Keratinocyte (primary cell): ENCODE results near the gene EXOC3. TPM values are rescaled to one million over a fixed set of nuclear protein-coding genes. Genes with fewer than 3 reads are reported as not detected.

Experiments used
- DNase-seq: peaks from one replicate; pipeline ENCODE4 v3.0.0-alpha.2; 2011; ENCODE audit warnings: low read depth, missing footprints, low spot score
- FAIRE-seq: peaks from 2 replicates; lab custom pipeline; 2011; peaks lifted over from hg19 to GRCh38; lab: Jason Lieb, UNC
- H2AFZ ChIP-seq: 2 replicates; pipeline ENCODE4 v1.6.0; 2012; ENCODE audit warnings: low read length, control low read depth, inconsistent platforms; ENCODE audit not compliant: control insufficient read depth
- H3K27ac ChIP-seq: 2 replicates; pipeline ENCODE4 v1.5.1; 2011; ENCODE audit warnings: low read length; ENCODE audit not compliant: control insufficient read depth, insufficient read depth
- H3K27me3 ChIP-seq: 3 replicates; pipeline ENCODE4 v1.6.0; 2011; ENCODE audit warnings: low read length; ENCODE audit not compliant: control insufficient read depth, insufficient read depth; ENCODE audit errors: extremely low read depth
- H3K36me3 ChIP-seq, 2 experiments: 2 replicates in 1 of 2; 3 replicates in 1 of 2; pipeline ENCODE4 v1.5.1; 2011; ENCODE audit warnings: low read length in 2 of 2, mild to moderate bottlenecking in 1 of 2; ENCODE audit not compliant: control insufficient read depth in 2 of 2, insufficient read depth in 2 of 2; ENCODE audit errors: extremely low read depth in 1 of 2
- H3K4me1 ChIP-seq: 3 replicates; pipeline ENCODE4 v1.5.1; 2011; ENCODE audit warnings: low read length; ENCODE audit not compliant: control insufficient read depth, insufficient read depth; ENCODE audit errors: extremely low read depth
- H3K4me2 ChIP-seq: 3 replicates; pipeline ENCODE4 v1.6.0; 2011; ENCODE audit warnings: low read depth, low read length; ENCODE audit not compliant: control insufficient read depth, insufficient read depth; ENCODE audit errors: extremely low read depth
- H3K4me3 ChIP-seq, 3 experiments: fragments of 200-600 bp in 1 of 3; sonication (generic) in 1 of 3; 2 replicates in 2 of 3; 3 replicates in 1 of 3; pipeline ENCODE4 v1.5.1; 2011 to 2016; ENCODE audit warnings: low read length in 3 of 3, mild to moderate bottlenecking in 3 of 3, control low read depth in 2 of 3, inconsistent platforms in 1 of 3, low read depth in 1 of 3, mixed read lengths in 1 of 3, mixed run types in 1 of 3, moderate library complexity in 1 of 3; ENCODE audit not compliant: control insufficient read depth in 2 of 3, insufficient read depth in 2 of 3; ENCODE audit errors: extremely low read depth in 1 of 3
- H3K79me2 ChIP-seq: 2 replicates; pipeline ENCODE4 v1.6.0; 2012; ENCODE audit warnings: low read length; ENCODE audit not compliant: control insufficient read depth, insufficient read depth
- H3K9ac ChIP-seq: 3 replicates; pipeline ENCODE4 v1.6.0; 2011; ENCODE audit warnings: low read length; ENCODE audit not compliant: control insufficient read depth, insufficient read depth; ENCODE audit errors: extremely low read depth
- H3K9me1 ChIP-seq: 3 replicates; pipeline ENCODE4 v1.6.0; 2011; ENCODE audit warnings: low read length; ENCODE audit not compliant: control insufficient read depth, insufficient read depth; ENCODE audit errors: extremely low read depth
- H3K9me3 ChIP-seq: 2 replicates; pipeline ENCODE4 v1.5.1; 2012; ENCODE audit warnings: low read depth, low read length; ENCODE audit not compliant: control insufficient read depth
- H4K20me1 ChIP-seq: 3 replicates; pipeline ENCODE4 v1.6.0; 2011; ENCODE audit warnings: low read length; ENCODE audit not compliant: control insufficient read depth, insufficient read depth; ENCODE audit errors: extremely low read depth
- CTCF ChIP-seq, 3 experiments: IDR thresholded peaks in 1 of 3; conservative IDR thresholded peaks in 1 of 3; optimal IDR thresholded peaks in 1 of 3; 2 replicates in 2 of 3; 3 replicates in 1 of 3; pipeline versions ENCODE3 to v1.5.1; 2011; ENCODE audit warnings: low read length in 3 of 3, mild to moderate bottlenecking in 3 of 3, moderate library complexity in 2 of 3, control low read depth in 1 of 3, inconsistent platforms in 1 of 3; ENCODE audit not compliant: insufficient read depth in 2 of 3; ENCODE audit errors: extremely low read depth in 1 of 3
- EZH2 ChIP-seq: IDR thresholded peaks from one replicate; pipeline ENCODE4 v1.6.1; 2012; ENCODE audit warnings: inconsistent platforms, mild to moderate bottlenecking, low read length, moderate library complexity
- dilution Hi-C: fragments of 300-500 bp; cut with MboI; formaldehyde crosslinking; loops from one replicate; pipeline ENCODE4 v1.7.0; 2020; ENCODE audit warnings: low sequenced_read_pairs; ENCODE audit not compliant: extremely low pct_ligation_motif_present
- polyA plus RNA-seq, 5 experiments: library from polyadenylated mRNA; depleted of rRNA in 3 of 5; stranded (reverse) in 3 of 5; stranded (forward) in 1 of 5; unstranded in 1 of 5; fragments of >200 nt; gene quantifications; 1 replicate in 1 of 5; 2 replicates in 3 of 5; 3 replicates in 1 of 5; pipeline versions ENCODE4 v1.2.1 to v1.2.3, GENCODE V29; 2011 to 2012; ENCODE audit warnings: missing spikeins in 2 of 5, low read depth in 1 of 5, low replicate concordance in 1 of 5

EXOC3 gene
- polyA plus RNA-seq, 1 donor (not counting 4 experiments of a cell fraction or from before 2014, with no cell fraction given) = 14.2 TPM

DNA sequence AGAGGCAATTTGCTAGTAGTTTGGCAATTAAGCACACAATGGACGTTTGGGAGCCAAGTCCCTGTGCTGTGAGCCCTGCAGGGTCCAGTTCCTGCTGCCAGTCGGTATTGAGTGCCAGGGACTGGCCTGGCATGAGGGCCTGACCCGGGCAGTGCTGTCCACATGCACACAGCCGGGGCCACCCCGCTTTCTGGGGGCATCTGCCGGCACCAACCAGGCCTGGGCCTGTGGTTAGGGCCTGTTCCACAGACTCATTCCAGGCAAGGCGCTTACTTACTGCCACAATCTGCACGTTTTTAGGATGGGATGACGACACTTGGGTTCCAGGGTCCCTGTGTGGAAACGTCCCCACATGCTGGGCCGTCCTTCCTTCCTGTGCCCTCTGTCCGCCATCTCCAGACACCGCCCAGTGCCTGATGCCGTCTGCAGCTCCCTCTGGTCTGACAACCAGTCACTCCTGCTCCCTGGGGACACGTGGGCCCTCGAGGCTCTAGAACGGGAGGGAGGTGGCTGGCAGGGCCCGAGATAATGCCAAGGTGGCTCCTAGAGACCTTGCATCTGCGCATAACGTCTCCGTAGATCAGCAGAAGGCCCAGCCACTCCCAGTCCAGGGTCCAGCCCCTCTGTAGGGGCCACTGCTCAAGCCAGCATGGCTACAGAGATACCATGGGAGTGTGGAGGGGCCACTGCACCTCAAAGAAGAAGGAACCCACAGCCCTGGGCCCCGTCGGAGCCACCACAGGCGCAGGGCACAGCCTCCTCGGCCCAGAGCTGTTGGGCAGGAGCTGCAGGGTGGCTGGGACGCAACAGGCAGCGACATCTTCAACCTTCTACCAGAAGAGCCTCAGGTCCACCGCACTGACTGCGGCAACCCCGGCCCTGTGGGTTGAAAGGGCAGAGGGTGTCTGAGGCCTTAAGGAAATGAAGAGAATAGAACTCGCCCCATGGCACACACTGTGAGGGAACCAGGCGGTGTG, 56.5 kb downstream of the EXOC3 start:
- H3K36me3 ChIP-seq = no peaks in the 10 kb centered on the region
- dilution Hi-C loops = no loop called here
- H3K4me3 ChIP-seq = no peak overlapping the region
- TF ChIP-seq CTCF (optimal IDR thresholded peaks at IDR 0.05 in 1 of 3, IDR thresholded peaks at IDR 0.05 in 1 of 3, conservative IDR thresholded peaks at IDR 0.05 in 1 of 3; ENCODE audit: extremely low read depth in 1 of 3, insufficient read depth in 2 of 3, low read length in 3 of 3) = no peak
- TF ChIP-seq EZH2 = no peak
- no peaks in the 10 kb centered on the region for H3K9me3 ChIP-seq
- no peaks in the 10 kb centered on the region for H3K79me2 ChIP-seq
- peaks cover 24% of the 10 kb centered on the region for H3K27me3 ChIP-seq
- no peak overlapping the region for H3K9ac ChIP-seq
- FAIRE-seq (no peak), DNase-seq (no peak)
- H3K27ac ChIP-seq = no peak overlapping the region
- H2AFZ ChIP-seq = no peak overlapping the region
- peaks cover 6% of the 10 kb centered on the region for H3K4me1 ChIP-seq
- H3K9me1 ChIP-seq = no peaks in the 10 kb centered on the region
- H4K20me1 ChIP-seq = no peaks in the 10 kb centered on the region
- H3K4me2 ChIP-seq = no peak overlapping the region

DNA sequence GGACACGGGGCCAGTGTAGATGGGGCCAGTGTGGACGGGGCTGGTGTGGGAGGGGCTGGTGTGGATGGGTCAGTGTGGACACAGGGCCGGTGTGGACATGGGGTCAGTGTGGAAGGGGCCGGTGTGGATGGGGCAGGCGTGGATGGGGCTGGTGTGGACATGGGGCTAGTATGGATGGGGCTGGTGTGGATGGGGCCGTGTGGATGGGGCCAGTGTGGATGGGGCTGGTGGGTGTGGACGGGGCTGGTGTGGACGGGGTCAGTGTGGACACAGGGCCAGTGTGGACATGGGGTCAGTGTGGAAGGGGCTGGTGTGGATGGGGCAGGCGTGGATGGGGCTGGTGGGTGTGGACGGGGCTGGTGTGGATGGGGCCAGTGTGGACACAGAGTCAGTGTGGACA, 57.5 kb downstream of the EXOC3 start:
- DNase-seq (no peak), FAIRE-seq (no peak)
- dilution Hi-C loops = no loop called here
- Histone ChIP-seq H3K79me2 (no peaks in the 10 kb centered on the region), H3K4me3 (no peak overlapping the region), H3K36me3 (no peaks in the 10 kb centered on the region), H4K20me1 (no peaks in the 10 kb centered on the region), H3K27ac (no peak overlapping the region), H3K4me2 (no peak overlapping the region), H3K9me1 (no peaks in the 10 kb centered on the region), H2AFZ (no peak overlapping the region), H3K4me1 (peaks cover 6% of the 10 kb centered on the region), H3K9ac (no peak overlapping the region), H3K9me3 (no peaks in the 10 kb centered on the region), H3K27me3 (peaks cover 24% of the 10 kb centered on the region)
- TF ChIP-seq CTCF (optimal IDR thresholded peaks at IDR 0.05 in 1 of 3, IDR thresholded peaks at IDR 0.05 in 1 of 3, conservative IDR thresholded peaks at IDR 0.05 in 1 of 3; ENCODE audit: extremely low read depth in 1 of 3, insufficient read depth in 2 of 3, low read length in 3 of 3) = no peak
- no peak for TF ChIP-seq EZH2
